NOMO-1 (cell line): ENCODE data around the gene CHFR.
"Not testable (repeated sequence)": the region's sequence is repeated elsewhere in the genome, so short reads cannot be mapped to it uniquely, and the experiment has no call there.

ENCODE experiments used
- DNase-seq, 2 experiments: peaks; one replicate each; lab custom pipeline; 2025; ENCODE audit not compliant: unreplicated experiment in 2 of 2; lab: John Stamatoyannopoulos, UW

The CHFR gene

DNA sequence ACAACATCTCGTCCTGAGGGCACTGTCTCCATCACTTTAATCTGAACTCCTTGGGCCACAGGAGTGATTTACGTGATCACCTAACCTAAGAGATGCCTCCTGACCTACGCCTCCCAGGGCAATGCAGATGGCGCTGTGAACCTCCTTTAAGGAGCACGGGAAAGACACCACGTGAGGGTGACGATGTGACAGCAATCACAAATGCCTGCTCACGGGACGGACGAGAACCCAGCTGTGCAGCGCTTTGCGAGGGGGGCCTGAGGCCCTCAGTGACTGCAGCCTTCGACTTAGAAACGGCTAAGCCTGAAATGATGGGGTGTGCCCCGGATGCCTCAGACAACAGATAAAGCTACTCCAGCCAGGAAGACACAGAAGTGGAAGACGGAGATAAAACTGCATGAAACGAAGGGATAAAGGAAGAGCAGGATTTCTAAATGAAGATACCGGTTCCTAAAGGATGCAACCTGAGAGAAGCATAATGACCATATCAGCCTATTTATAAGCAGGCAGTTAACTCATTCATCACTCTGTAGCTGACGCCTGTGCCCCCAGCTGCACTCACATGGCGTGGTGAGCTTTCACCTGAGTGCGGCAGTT is 44.9 kb downstream of the CHFR start:
- DNase-seq: no peak

GRCh38 chr12:132841151-132841550 is 46.3 kb downstream of the CHFR start:
- no peak for DNase-seq

DNA sequence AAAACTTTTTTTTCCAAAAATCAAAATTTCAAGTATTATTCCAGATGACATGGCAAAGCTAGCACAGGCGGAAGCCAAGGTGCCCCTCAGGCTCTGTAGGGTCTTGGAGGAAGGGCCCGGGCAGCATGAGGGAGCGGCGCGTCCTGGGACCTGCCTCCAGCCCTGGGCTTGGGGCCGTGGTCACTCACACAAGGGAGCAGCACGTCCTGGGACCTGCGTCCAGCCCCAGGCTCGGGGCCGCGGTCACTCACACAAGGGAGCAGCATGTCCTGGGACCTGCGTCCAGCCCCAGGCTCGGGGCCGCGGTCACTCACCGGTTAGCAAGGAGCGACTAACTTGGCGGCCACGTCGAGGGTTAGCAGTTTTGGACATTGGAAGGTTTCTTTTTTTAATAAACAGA is 46.9 kb downstream of the CHFR start:
- DNase-seq: no peak

DNA sequence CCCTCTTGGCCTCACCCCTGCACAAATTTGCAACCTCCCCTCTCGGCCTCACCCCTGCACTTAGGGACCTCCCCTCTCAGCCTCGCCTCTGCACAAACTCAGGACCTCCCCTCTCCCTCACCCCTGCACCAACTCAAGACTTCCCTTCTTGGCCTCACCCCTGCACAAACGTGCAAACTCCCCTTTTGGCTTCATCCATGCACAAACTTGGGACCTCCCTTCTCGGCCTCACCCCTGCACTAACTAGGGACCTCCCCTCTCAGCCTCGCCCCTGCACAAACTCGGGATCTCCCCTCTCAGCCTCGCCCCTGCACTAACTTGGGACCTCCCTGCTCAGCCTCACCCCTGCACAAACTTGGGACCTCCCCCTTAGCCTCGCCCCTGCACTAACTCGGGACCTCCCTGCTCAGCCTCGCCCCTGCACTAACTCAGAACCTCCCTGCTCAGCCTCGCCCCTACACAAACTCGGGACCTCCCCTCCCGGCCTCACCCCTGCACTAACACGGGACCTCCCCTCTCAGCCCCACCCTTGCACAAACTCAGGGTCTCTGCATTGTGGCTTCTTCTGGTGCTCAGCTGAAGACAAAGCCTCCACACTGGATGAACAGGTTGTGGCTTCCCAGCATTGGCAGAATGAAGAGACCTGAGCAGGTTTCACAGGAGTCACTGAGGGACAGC is 47.7 kb downstream of the CHFR start:
- DNase-seq: no peak

GRCh38 chr12:132838410-132839080 is 48.9 kb downstream of the CHFR start:
- no peak for DNase-seq

GRCh38 chr12:132837693-132838409 is 49.6 kb downstream of the CHFR start:
- no peak for DNase-seq

DNA sequence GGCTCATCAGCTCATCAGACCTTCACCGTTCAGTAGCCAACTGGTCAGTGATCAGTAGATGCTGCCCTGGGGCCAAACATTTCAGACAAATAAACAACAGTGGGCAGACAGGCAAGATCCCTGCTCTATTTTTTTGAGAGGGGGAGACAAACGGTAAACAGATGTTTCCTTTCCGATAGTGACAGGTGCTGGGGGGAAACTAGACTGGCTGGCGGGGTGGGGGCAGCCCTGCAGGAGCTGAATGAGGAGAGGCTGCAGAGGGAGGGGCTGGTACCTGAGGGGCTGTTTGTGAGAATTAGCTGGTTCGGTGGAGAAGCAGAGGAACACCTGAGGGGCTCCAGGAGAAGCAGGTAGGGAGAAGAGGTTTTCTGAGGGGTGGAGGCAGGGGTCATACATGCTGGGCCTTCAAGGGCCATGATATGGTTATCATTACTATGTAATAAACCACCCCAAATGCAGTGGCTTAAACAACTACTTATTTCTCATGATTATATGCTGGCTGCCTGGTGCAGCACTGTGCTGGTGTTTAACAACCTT is 50.5 kb downstream of the CHFR start:
- DNase-seq: no peak

DNA sequence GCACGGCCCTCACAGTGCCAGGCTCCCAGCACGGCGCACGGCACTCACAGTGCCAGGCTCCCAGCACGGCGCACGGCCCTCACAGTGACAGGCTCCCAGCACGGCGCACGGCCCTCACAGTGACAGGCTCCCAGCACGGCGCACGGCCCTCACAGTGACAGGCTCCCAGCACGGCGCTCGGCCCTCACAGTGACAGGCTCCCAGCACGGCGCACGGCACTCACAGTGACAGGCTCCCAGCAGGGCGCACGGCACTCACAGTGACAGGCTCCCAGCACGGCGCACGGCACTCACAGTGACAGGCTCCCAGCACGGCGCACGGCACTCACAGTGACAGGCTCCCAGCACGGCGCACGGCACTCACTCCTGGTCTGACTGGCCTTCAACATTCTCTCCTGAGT is 51.2 kb downstream of the CHFR start:
- not testable (repeated sequence) for DNase-seq

DNA sequence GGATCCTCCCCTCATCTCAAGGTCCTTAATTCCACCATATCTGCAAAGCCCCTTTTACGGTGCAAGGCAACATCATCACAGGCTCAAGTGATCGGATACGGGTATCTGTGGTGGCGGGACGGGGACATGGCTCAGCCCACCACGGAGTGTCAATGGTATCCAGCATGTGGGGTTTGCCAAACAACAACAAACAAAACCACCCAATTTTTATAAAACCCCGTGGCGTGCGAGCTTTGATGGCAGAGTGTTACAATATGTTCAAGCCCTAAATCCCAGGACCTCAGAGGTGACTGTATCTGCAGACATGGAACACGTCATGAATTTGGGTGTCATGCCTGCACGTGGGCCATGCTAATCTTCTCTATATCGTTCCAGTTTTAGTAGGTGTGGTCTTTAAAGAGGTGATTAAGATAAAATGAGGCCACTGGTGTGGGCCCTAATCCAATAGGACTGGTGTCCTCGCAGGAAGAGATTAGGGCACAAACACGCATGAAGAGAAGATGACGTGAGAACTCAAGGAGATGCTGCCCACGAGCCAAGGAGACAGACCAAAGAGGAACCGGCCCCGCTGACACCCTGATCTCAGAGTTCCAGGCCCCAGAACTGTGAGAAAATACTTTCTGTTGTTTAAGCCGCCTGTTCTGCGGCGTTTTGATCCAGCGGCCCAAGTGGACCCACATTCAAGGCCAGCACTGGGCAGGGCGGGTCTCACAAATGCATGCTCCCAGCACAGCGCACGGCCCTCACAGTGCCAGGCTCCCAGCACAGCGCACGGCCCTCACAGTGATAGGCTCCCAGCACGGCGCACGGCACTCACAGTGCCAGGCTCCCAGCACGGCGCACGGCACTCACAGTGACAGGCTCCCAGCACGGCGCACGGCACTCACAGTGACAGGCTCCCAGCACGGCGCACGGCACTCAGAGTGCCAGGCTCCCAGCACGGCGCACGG is 52.1 kb downstream of the CHFR start:
- no peak for DNase-seq

DNA sequence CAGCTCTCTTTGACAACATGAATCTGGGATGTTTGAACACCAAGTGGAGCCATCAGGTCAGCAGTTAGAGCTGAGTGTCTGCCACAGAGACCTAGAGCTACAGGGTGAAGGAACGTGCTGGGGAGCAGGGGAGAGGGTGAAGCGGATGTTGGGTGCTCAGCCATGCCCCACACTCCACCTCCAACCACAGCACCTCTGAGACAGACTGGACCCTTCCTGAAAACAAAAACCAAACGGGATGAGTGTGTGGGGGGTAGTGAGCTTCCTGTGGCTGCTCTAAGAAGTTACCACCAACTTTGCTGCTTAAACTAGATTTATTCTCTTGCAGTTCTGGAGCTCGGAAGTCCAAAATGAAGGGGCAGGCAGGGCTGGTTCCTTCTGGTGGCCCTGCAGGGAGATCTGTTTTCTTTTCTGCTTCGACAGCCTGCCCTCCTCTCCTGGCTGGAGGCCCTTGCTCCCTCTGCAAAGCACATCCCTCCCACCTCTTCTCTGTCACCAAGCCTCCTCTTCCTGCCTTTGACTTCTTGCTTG is 53.2 kb downstream of the CHFR start:
- no peak for DNase-seq

- DNase-seq: no peak
Measured at GRCh38 chr12:132833341-132833740, 54.1 kb downstream of the CHFR start.

DNA sequence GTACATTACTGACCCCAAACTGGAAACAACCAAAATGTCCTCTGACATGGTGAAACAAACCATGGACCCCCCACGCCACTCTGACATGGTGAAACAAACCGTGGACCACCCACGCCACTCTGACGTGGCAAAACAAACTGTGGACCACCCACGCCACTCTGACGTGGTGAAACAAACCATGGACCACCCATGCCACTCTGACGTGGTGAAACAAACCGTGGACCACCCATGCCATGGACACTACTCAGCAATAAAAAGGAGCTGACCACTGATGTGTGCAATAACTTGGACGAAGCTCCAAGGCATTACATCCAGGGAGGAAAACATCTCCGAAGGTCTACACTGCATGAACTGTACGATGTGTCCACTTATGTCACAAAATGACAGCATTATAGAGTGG is 55.6 kb downstream of the CHFR start:
- no peak for DNase-seq

DNA sequence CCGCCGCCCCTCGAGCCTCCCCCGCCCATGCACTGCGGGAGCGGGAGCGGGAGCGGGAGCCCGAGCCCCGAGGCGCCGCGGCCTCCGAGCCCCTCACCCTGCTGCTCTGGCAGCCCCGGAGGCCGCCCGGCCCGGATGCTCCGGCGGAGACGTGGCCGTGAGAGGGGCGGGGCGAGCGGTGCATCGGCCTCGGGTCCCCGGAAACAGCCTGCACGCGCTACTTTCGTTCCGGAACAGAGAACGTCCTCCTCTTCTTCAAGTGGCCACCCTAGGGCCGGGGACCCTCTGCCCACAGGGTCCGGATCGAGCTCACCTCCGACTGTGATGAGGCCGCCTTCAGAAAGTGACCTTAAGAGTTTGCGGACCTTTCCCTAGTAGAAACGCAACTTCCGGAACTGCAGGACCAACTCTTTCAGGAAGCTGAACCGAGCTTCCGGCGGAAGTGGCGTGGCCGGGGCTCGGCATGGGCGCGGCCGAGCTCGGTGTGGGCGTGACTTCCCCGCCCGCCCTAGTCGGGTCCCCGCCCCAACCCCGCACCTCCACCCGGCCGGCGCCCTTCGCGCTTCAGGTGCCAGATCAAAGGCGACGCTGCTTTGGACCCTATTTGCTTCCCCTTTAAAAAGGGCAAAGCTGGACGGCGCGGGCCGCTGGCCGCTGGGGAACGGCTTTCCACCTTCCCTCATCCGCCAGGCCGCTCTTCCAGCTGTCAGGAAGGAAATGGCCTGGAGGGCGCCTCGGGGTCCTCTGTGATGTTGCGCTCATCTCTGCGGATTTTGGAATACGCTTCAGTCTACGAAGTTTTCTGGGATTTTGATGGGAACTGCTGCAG is 58.5 kb downstream of the CHFR start, which contains the start of gene GOLGA3:
Gene GOLGA3 (minus strand): TSS at position 164 of the 829 bp plus-strand sequence. CDS start 6,741 bp downstream, outside the sequence.
- DNase-seq: peak; percentile 78 to 83

- DNase-seq: peak; percentile 27 to 54
Measured at GRCh38 chr12:132827763-132828703, 59.4 kb downstream of the CHFR start.

DNA sequence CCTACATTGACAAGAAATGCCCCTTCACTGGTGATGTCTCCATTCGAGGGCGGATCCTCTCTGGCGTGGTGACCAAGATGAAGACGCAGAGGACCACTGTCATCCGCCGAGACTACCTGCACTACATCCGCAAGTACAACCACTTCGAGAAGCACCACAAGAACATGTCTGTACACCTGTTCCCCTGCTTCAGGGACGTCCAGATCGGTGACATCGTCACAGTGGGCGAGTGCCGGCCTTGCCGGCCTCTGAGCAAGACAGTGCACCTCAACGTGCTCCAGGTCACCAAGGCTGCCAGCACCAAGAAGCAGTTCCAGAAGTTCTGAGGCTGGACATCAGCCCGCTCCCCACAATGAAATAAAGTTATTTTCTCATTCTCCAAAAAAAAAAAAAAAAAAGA is 61.5 kb downstream of the CHFR start:
- no peak for DNase-seq

GRCh38 chr12:132825089-132825488 is 62.3 kb downstream of the CHFR start:
- DNase-seq: no peak

DNA sequence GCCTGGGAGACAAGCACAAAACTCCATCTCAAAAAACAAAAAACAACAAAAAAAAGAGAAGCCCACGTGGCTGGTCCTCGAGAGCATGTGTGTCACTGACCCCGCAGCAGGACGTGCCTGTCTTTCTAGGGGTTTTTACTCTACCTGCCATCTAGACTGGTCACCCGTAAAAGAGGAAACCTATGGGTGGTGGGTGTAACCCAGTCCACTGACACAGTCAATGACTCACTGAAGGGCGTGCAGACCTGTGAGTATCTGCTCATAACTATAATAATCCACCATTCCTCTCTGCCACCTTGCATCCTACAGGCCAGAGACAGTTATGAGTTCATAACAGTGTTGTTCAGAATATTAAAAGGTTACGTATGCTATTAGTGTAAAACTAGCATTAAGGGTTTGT is 63.4 kb downstream of the CHFR start:
- DNase-seq: no peak

DNA sequence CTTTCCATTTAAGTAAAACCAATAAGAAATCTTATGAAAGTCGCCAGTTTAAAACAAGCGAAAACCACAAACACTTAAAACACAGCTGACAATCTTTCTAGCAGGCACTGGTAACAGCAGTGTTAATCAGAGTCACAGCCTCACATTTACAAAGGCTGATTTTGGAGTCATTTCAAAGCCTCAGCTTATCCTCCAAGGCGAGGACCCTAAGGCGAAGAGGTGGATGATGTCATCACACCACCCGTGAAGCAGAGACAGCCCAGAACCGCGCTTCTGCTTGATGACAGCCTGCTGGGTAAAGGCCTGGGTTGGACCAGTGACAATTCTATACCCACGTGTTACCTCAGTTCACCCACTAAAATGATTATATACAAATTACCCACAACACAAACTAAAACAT is 68.8 kb downstream of the CHFR start:
- no peak for DNase-seq
